ENCODE data around the gene ERICH4.

DNA sequence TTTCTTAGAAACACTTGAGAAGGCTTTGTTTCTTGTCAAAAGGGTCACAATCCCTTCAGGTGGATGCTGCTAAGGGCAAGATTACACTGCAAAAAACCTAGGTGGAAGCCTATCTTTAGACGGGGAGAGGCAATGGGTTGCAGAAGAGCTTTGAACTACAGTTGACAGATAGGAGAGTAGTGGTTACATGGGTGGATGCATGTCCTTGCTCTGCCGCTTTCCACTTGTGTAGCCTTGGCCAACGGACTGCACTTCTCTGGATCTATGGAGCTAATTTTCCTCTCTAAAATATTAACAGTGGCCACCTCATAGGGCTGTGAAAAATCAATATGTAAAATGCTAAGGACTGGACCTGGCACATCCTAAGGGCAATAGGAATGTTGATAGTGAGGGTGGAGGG lies 44.4 kb upstream of the ERICH4 start:
- TF ChIP-seq PCBP2 (IDR thresholded peaks at IDR 0.05; ENCODE audit: low read depth, low read length, poor library complexity, severe bottlenecking) (no peak), ADNP (tag; IDR thresholded peaks at IDR 0.05) (no peak), SMAD3 (CRISPR knock-in tag; conservative IDR thresholded peaks at IDR 0.05) (no peak), C11orf30 (IDR thresholded peaks at IDR 0.05; ENCODE audit: low read depth) (no peak), ZC3H4 (CRISPR knock-in tag; IDR thresholded peaks at IDR 0.05; ENCODE audit: borderline replicate concordance) (no peak)
- TF ChIP-seq, protein P1, sequence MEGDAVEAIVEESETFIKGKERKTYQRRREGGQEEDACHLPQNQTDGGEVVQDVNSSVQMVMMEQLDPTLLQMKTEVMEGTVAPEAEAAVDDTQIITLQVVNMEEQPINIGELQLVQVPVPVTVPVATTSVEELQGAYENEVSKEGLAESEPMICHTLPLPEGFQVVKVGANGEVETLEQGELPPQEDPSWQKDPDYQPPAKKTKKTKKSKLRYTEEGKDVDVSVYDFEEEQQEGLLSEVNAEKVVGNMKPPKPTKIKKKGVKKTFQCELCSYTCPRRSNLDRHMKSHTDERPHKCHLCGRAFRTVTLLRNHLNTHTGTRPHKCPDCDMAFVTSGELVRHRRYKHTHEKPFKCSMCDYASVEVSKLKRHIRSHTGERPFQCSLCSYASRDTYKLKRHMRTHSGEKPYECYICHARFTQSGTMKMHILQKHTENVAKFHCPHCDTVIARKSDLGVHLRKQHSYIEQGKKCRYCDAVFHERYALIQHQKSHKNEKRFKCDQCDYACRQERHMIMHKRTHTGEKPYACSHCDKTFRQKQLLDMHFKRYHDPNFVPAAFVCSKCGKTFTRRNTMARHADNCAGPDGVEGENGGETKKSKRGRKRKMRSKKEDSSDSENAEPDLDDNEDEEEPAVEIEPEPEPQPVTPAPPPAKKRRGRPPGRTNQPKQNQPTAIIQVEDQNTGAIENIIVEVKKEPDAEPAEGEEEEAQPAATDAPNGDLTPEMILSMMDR (IDR thresholded peaks at IDR 0.05 in 2 of 3, conservative IDR thresholded peaks at IDR 0.05 in 1 of 3; ENCODE audit: insufficient read depth in 2 of 3, low read depth in 1 of 3, low read length in 3 of 3) = no peak
